Mesendoderm (in vitro differentiated cells): ENCODE measurements around the gene PINK1.

Source experiments
- DNase-seq: peaks from one replicate; pipeline ENCODE4 v3.0.0; 2013
- H2AK5ac ChIP-seq: 2 replicates; pipeline ENCODE4 v1.6.1; 2013; ENCODE audit warnings: low read length, inconsistent platforms
- H2BK120ac ChIP-seq: 2 replicates; pipeline ENCODE4 v1.6.1; 2013; ENCODE audit warnings: low read depth, mild to moderate bottlenecking, low read length, moderate library complexity, mixed read lengths
- H2BK15ac ChIP-seq: replicated peaks from 2 replicates; pipeline ENCODE4 v1.6.1; 2013; ENCODE audit warnings: low read depth, mild to moderate bottlenecking, moderate library complexity
- H2BK5ac ChIP-seq: 2 replicates; pipeline ENCODE4 v1.6.1; 2013; ENCODE audit warnings: low read length, inconsistent platforms
- H3K18ac ChIP-seq: 2 replicates; pipeline ENCODE4 v1.6.1; 2013; ENCODE audit warnings: mild to moderate bottlenecking, low read length, mixed read lengths
- H3K23ac ChIP-seq: one replicate; pipeline ENCODE4 v1.6.1; 2013; ENCODE audit warnings: low read length
- H3K27ac ChIP-seq: 2 replicates; pipeline ENCODE4 v1.5.1; 2013; ENCODE audit warnings: low read depth, mild to moderate bottlenecking, inconsistent platforms, low read length, moderate library complexity
- H3K27me3 ChIP-seq: 2 replicates; pipeline ENCODE4 v1.6.1; 2013; ENCODE audit warnings: low read length, control low read depth, mild to moderate bottlenecking, inconsistent platforms; ENCODE audit not compliant: insufficient read depth, poor library complexity
- H3K36me3 ChIP-seq: 2 replicates; pipeline ENCODE4 v1.6.1; 2013; ENCODE audit warnings: low read length, inconsistent platforms; ENCODE audit not compliant: control insufficient read depth, insufficient read depth
- H3K4ac ChIP-seq: one replicate; pipeline ENCODE4 v1.6.1; 2013; ENCODE audit warnings: low read depth, mild to moderate bottlenecking, low read length, moderate library complexity
- H3K4me1 ChIP-seq: 2 replicates; pipeline ENCODE4 v1.6.1; 2013; ENCODE audit warnings: low read depth, low read length, inconsistent platforms; ENCODE audit not compliant: control insufficient read depth
- H3K4me2 ChIP-seq: 2 replicates; pipeline ENCODE4 v1.6.1; 2013; ENCODE audit warnings: low read length
- H3K4me3 ChIP-seq: 2 replicates; pipeline ENCODE4 v1.5.1; 2013; ENCODE audit warnings: mild to moderate bottlenecking, low read length
- H3K56ac ChIP-seq: one replicate; pipeline ENCODE4 v1.6.1; 2013; ENCODE audit warnings: low read length
- H3K79me1 ChIP-seq: 2 replicates; pipeline ENCODE4 v1.6.1; 2013; ENCODE audit warnings: low read length, inconsistent platforms
- H3K79me2 ChIP-seq: 2 replicates; pipeline ENCODE4 v1.6.1; 2013; ENCODE audit warnings: mild to moderate bottlenecking, low read length; ENCODE audit not compliant: control insufficient read depth, insufficient read depth
- H3K9ac ChIP-seq: 2 replicates; pipeline ENCODE4 v1.6.1; 2013; ENCODE audit warnings: low read length, inconsistent platforms
- H4K5ac ChIP-seq: one replicate; pipeline ENCODE4 v1.6.1; 2013; ENCODE audit warnings: low read length
- H4K8ac ChIP-seq: one replicate; pipeline ENCODE4 v1.6.1; 2013; ENCODE audit warnings: low read depth, mild to moderate bottlenecking, control low read depth, low read length, moderate library complexity
- WGBS: extraction: QIAGEN DNeasy Blood & Tissue Kit; methylation state at CpG from one replicate; pipeline ENCODE4 v1.1.7; 2013; ENCODE audit warnings: low lambda C conversion rate, missing lambda C conversion rate; ENCODE audit not compliant: insufficient coverage; ENCODE audit errors: extremely low coverage; 5-methylcytosine and 5-hydroxymethylcytosine counted together

PINK1 gene

GRCh38 chr1:20654104-20654690, 20.9 kb downstream of the PINK1 start:
- Histone ChIP-seq H3K4ac (no peak overlapping the region), H2AK5ac (no peak overlapping the region), H3K27me3 (no peaks in the 10 kb centered on the region), H3K27ac (no peak overlapping the region), H4K8ac (no peak overlapping the region), H2BK120ac (no peak overlapping the region), H3K18ac (no peak overlapping the region), H3K9ac (no peak overlapping the region), H3K36me3 (peaks cover 29% of the 10 kb centered on the region), H3K79me2 (peaks cover 16% of the 10 kb centered on the region), H2BK15ac (no peak overlapping the region), H3K56ac (no peak overlapping the region), H3K4me3 (no peak overlapping the region), H2BK5ac (no peak overlapping the region), H3K79me1 (peaks cover 15% of the 10 kb centered on the region), H4K5ac (no peak overlapping the region), H3K4me1 (no peaks in the 10 kb centered on the region), H3K23ac (no peak overlapping the region), H3K4me2 (no peak overlapping the region)
- WGBS = no CpG with 5 or more reads among the region's 20 CpGs
- peak; percentile 40 for DNase-seq

- H3K56ac ChIP-seq = no peak overlapping the region
- no peak for DNase-seq
- no peaks in the 10 kb centered on the region for H3K27me3 ChIP-seq
- H2BK5ac ChIP-seq = no peak overlapping the region
- H3K4ac ChIP-seq = no peak overlapping the region
- H4K8ac ChIP-seq = no peak overlapping the region
- H3K27ac ChIP-seq = no peak overlapping the region
- no peak overlapping the region for H3K23ac ChIP-seq
- no peak overlapping the region for H2AK5ac ChIP-seq
- peaks cover 6% of the 10 kb centered on the region for H3K4me1 ChIP-seq
- H2BK15ac ChIP-seq = no peak overlapping the region
- peaks cover 27% of the 10 kb centered on the region for H3K79me1 ChIP-seq
- no peak overlapping the region for H4K5ac ChIP-seq
- H3K4me3 ChIP-seq = no peak overlapping the region
- H3K79me2 ChIP-seq = peaks cover 35% of the 10 kb centered on the region
- H3K4me2 ChIP-seq = no peak overlapping the region
- H2BK120ac ChIP-seq = no peak overlapping the region
- H3K36me3 ChIP-seq = peaks cover 27% of the 10 kb centered on the region
- no CpG with 5 or more reads among the region's 12 CpGs for WGBS
- no peak overlapping the region for H3K18ac ChIP-seq
- H3K9ac ChIP-seq = no peak overlapping the region
Measured at GRCh38 chr1:20657024-20657423, 23.8 kb downstream of the PINK1 start.

GRCh38 chr1:20658166-20658915, 25.1 kb downstream of the PINK1 start:
- Histone ChIP-seq H2BK15ac (no peak overlapping the region), H4K8ac (no peak overlapping the region), H3K18ac (no peak overlapping the region), H3K56ac (no peak overlapping the region), H3K4me1 (peaks cover 6% of the 10 kb centered on the region), H4K5ac (no peak overlapping the region), H3K23ac (no peak overlapping the region), H3K4me3 (no peak overlapping the region), H3K4me2 (no peak overlapping the region), H2BK120ac (no peak overlapping the region), H2AK5ac (no peak overlapping the region), H3K4ac (no peak overlapping the region), H3K27me3 (no peaks in the 10 kb centered on the region), H3K9ac (no peak overlapping the region), H3K36me3 (peaks cover 24% of the 10 kb centered on the region), H2BK5ac (no peak overlapping the region), H3K79me2 (peaks cover 35% of the 10 kb centered on the region), H3K27ac (no peak overlapping the region), H3K79me1 (peaks cover 27% of the 10 kb centered on the region)
- DNase-seq = no peak
- WGBS = no CpG with 5 or more reads among the region's 16 CpGs

GRCh38 chr1:20660363-20660762, 27.1 kb downstream of the PINK1 start:
- Histone ChIP-seq H3K4ac (no peak overlapping the region), H2BK15ac (no peak overlapping the region), H3K27ac (no peak overlapping the region), H3K9ac (peak overlapping the region; percentile 97), H3K56ac (peak overlapping the region; percentile 98), H3K18ac (no peak overlapping the region), H4K8ac (no peak overlapping the region), H3K4me2 (peak overlapping the region; percentile 82), H3K79me2 (peaks cover 35% of the 10 kb centered on the region), H3K4me1 (peaks cover 6% of the 10 kb centered on the region), H3K36me3 (peaks cover 19% of the 10 kb centered on the region), H3K79me1 (peaks cover 25% of the 10 kb centered on the region), H3K4me3 (peak overlapping the region; percentile 98), H3K23ac (no peak overlapping the region), H2BK5ac (no peak overlapping the region), H2AK5ac (no peak overlapping the region), H3K27me3 (no peaks in the 10 kb centered on the region), H2BK120ac (no peak overlapping the region), H4K5ac (no peak overlapping the region)
- no peak for DNase-seq
- WGBS = no CpG with 5 or more reads among the region's 3 CpGs

- peaks cover 6% of the 10 kb centered on the region for H3K4me1 ChIP-seq
- no peak overlapping the region for H2BK15ac ChIP-seq
- peak overlapping the region; percentile 11 for H2AK5ac ChIP-seq
- peaks cover 35% of the 10 kb centered on the region for H3K79me2 ChIP-seq
- no peaks in the 10 kb centered on the region for H3K27me3 ChIP-seq
- peak overlapping the region; percentile 97 for H3K9ac ChIP-seq
- WGBS = no CpG with 5 or more reads among the region's 20 CpGs
- H4K5ac ChIP-seq = no peak overlapping the region
- peak overlapping the region; percentile 98 for H3K56ac ChIP-seq
- H3K18ac ChIP-seq = no peak overlapping the region
- peak overlapping the region; percentile 98 for H3K4me3 ChIP-seq
- peaks cover 25% of the 10 kb centered on the region for H3K79me1 ChIP-seq
- no peak overlapping the region for H3K27ac ChIP-seq
- H3K23ac ChIP-seq = no peak overlapping the region
- H2BK120ac ChIP-seq = no peak overlapping the region
- peaks cover 15% of the 10 kb centered on the region for H3K36me3 ChIP-seq
- no peak overlapping the region for H3K4ac ChIP-seq
- no peak overlapping the region for H2BK5ac ChIP-seq
- no peak overlapping the region for H4K8ac ChIP-seq
- no peak for DNase-seq
- H3K4me2 ChIP-seq = peak overlapping the region; percentile 82
Measured at GRCh38 chr1:20660847-20661206, 27.6 kb downstream of the PINK1 start.
